ENCODE results near the gene CEP20. TPM values are rescaled to one million over a fixed set of nuclear protein-coding genes. Genes with fewer than 3 reads are reported as not detected.

CEP20 gene
- total RNA-seq, 4 donors from 2014 or later = 39.7 to 43.3 (median 40.7) TPM

DNA sequence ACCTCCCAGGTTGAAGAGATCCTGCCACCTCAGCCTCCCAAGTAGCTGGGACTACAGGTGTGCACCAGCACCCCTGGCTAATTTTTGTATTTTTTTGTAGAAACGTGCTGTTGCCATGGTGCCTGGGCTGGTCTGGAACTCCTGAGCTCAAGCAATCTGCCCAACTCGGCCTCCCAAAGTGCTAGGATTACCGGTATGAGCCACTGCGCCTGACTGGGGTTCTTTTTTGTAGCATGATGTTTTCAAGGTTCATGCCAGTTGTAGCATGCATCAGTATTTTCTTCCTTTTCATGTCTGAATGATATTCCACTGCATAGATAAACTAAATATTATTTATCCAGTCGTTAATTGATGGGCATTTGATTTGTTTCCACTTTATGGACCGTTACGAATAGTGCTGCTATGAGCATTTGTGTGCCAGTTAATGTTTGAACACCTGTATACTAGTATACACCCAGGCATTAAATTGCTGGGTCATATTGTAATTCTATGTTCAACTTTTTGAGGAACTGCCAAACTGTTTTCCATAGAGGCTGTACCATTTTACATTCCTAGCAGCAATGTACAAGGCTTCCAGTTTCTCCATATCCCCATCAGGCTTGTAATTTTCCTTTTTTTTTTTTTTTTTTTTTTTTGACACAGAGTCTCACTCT, 24.8 kb upstream of the CEP20 start:
- no peak for DNase-seq (ENCODE audit: low spot score in 2 of 2)
- 64 to 76% methylated on average over 7 of the region's 7 CpGs for WGBS, 2 donors
- TF ChIP-seq POLR2A (IDR thresholded peaks at IDR 0.05) = no peak
- TF ChIP-seq, protein P1, sequence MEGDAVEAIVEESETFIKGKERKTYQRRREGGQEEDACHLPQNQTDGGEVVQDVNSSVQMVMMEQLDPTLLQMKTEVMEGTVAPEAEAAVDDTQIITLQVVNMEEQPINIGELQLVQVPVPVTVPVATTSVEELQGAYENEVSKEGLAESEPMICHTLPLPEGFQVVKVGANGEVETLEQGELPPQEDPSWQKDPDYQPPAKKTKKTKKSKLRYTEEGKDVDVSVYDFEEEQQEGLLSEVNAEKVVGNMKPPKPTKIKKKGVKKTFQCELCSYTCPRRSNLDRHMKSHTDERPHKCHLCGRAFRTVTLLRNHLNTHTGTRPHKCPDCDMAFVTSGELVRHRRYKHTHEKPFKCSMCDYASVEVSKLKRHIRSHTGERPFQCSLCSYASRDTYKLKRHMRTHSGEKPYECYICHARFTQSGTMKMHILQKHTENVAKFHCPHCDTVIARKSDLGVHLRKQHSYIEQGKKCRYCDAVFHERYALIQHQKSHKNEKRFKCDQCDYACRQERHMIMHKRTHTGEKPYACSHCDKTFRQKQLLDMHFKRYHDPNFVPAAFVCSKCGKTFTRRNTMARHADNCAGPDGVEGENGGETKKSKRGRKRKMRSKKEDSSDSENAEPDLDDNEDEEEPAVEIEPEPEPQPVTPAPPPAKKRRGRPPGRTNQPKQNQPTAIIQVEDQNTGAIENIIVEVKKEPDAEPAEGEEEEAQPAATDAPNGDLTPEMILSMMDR (IDR thresholded peaks at IDR 0.05) = no peak
- H3K4me3 ChIP-seq (ENCODE audit: low read depth, poor library complexity, severe bottlenecking) = no peak overlapping the region
- intact Hi-C loops (cut with DNase I; ENCODE audit: low total_unique reads) = no loop called here

DNA sequence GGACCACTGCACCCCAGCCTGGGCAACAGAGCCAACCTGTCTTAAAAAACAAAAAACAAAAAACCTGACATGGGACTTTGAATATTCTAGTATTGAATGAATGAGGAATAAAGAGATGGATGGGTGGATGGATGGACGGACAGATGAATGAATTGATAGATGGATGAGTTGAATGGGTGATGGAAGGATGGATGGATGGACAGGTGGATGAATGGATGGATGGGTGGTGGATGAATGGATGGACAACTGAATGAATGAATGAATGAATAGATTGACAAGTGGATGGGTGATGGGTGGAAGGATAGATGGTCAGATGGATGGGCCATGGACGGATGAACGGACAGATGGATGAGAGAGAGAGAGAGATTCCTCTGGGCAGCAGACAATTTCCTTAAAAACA, 22.8 kb upstream of the CEP20 start:
- 90 to 93% methylated on average over 3 of the region's 3 CpGs for WGBS, 2 donors
- no peak for DNase-seq (ENCODE audit: low spot score in 2 of 2)
- intact Hi-C loops (cut with DNase I; ENCODE audit: low total_unique reads) = no loop called here
- no peak overlapping the region for H3K4me3 ChIP-seq (ENCODE audit: low read depth, poor library complexity, severe bottlenecking)
- TF ChIP-seq POLR2A (IDR thresholded peaks at IDR 0.05) = no peak
- TF ChIP-seq, protein P1 (IDR thresholded peaks at IDR 0.05) = no peak

DNA sequence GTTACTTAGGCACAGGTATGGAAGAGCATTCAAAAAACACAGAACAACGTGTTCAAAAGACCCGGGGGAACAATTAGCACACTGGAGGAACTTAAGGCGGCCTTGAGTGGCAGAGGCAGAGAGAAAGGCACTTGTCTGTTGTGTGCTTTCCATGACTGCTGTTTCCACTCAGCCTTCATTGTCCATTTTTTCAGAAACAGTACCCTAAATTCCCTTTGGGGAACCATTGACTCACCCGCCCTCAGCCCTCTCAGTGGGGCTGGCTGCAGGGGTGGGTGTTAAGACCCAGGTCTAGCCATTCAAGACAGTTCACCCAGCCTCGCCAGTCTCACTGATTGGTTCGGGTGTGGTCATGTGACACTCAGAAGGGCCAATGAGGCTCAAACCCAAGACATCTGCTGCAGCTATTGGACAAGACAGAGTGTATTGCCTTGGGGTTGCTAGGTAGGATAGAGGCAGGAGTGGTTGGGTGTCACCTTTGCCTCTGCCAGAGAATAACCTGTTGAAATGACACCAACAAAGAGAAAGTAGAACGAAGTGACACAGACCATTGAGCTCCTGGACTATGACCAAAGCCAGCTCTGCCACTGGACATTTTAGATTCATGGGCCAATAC, 19.6 kb upstream of the CEP20 start:
- intact Hi-C loops (cut with DNase I; ENCODE audit: low total_unique reads) = no loop called here
- H3K4me3 ChIP-seq (ENCODE audit: low read depth, poor library complexity, severe bottlenecking) = no peak overlapping the region
- DNase-seq (ENCODE audit: low spot score in 2 of 2) = no peak
- WGBS, 2 donors = 71 to 78% methylated on average over 7 of the region's 7 CpGs
- TF ChIP-seq, protein P1 (IDR thresholded peaks at IDR 0.05) = no peak
- no peak for TF ChIP-seq POLR2A (IDR thresholded peaks at IDR 0.05)

DNA sequence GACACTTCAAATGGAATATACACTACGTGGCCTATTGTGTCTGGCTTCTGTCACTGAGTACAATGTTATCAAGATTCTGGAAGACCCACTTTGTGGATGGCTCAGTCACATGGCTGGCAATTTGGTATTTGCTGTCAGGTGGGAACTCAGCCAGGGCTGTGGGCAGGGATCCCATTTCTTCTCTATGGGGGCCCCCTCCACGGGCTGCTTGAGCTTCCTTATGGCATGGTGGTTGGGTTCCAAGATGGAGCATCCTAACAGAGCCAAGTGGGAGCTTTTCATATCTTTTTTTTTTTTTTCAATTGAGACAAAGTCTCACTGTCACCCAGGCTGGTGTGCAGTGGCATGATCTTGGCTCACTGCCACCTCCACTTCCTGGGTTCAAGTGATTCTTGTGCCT, 18.0 kb upstream of the CEP20 start:
- H3K4me3 ChIP-seq (ENCODE audit: low read depth, poor library complexity, severe bottlenecking) = no peak overlapping the region
- intact Hi-C loops (cut with DNase I; ENCODE audit: low total_unique reads) = no loop called here
- no peak for DNase-seq (ENCODE audit: low spot score in 2 of 2)
- WGBS, 2 donors = 83 to 87% methylated on average over 2 of the region's 2 CpGs
- no peak for TF ChIP-seq POLR2A (IDR thresholded peaks at IDR 0.05)
- TF ChIP-seq, protein P1 (IDR thresholded peaks at IDR 0.05) = no peak

DNA sequence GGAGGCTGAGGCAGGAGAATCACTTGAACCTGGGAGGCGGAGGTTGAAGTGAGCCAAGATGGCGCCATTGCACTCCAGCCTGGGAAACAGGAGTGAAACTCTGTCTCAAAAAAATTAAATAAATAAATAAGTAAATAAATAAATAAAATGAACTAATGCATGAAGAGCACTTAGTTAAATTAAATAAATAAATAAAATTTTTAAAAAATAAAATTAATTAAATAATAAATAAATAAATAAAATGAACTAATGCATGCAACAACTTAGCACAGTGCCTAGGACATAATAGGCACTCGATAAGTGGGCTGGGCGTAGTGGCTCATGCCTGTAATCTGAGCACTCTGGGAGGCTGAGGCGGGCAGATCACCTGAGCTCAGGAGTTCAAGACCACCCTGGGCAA, 15.6 kb upstream of the CEP20 start:
- no peak for DNase-seq (ENCODE audit: low spot score in 2 of 2)
- intact Hi-C loops (cut with DNase I; ENCODE audit: low total_unique reads) = no loop called here
- TF ChIP-seq POLR2A (IDR thresholded peaks at IDR 0.05) = no peak
- TF ChIP-seq, protein P1 (IDR thresholded peaks at IDR 0.05) = no peak
- 94 to 96% methylated on average over 5 of the region's 5 CpGs for WGBS, 2 donors
- H3K4me3 ChIP-seq (ENCODE audit: low read depth, poor library complexity, severe bottlenecking) = no peak overlapping the region

All from lower leg skin (tissue), 4 donors.